Activated CD8-positive, alpha-beta T cell treated with anti-CD3 and anti-CD28 coated beads for 36 hours (primary cell): Measurements from ENCODE around the gene IL24. TPM values are rescaled to one million over a fixed set of nuclear protein-coding genes. Genes with fewer than 3 reads are reported as not detected.

Source experiments
- ATAC-seq: fragments of 200-7000 bp; cut with Tn5 transposase; one replicate; pipeline ENCODE4 v1.10.0; 2021; ENCODE audit warnings: mild to moderate bottlenecking, moderate library complexity
- CTCF ChIA-PET: fragments of 350-600 bp; sonication (Branson Sonifier 250); formaldehyde crosslinking; loops from one replicate; lab custom pipeline; 2021; ENCODE audit warnings: antibody characterized with exemption; lab: Charles Lee
- POLR2A ChIA-PET: fragments of 350-600 bp; sonication (Branson Sonifier 250); formaldehyde crosslinking; loops from one replicate; lab custom pipeline; 2021; ENCODE audit warnings: antibody characterized with exemption; lab: Charles Lee
- DNase-seq: peaks from one replicate; pipeline ENCODE4 v3.0.0-alpha.2; 2020
- H3K27ac Mint-ChIP-seq: one replicate; pipeline ENCODE4 v1.8.0; 2021; ENCODE audit warnings: mild to moderate bottlenecking, mixed read lengths
- H3K27me3 Mint-ChIP-seq: one replicate; pipeline ENCODE4 v1.8.0; 2021; ENCODE audit warnings: mixed read lengths
- H3K36me3 Mint-ChIP-seq: one replicate; pipeline ENCODE4 v1.8.0; 2021; ENCODE audit warnings: low read depth, mixed read lengths
- H3K4me1 Mint-ChIP-seq: one replicate; pipeline ENCODE4 v1.8.0; 2021; ENCODE audit warnings: low read depth, mixed read lengths
- H3K4me3 Mint-ChIP-seq: one replicate; pipeline ENCODE4 v1.8.0; 2021; ENCODE audit warnings: mild to moderate bottlenecking, moderate library complexity, mixed read lengths
- H3K9me3 Mint-ChIP-seq: one replicate; pipeline ENCODE4 v1.8.0; 2021; ENCODE audit warnings: mixed read lengths
- CTCF ChIP-seq: fragments of 200-600 bp; IDR thresholded peaks from one replicate; pipeline ENCODE4 v1.8.0; 2022; ENCODE audit warnings: antibody characterized with exemption, mild to moderate bottlenecking
- intact Hi-C: fragments of 100-400 bp; cut with micrococcal nuclease; formaldehyde crosslinking; loops from one replicate; pipeline ENCODE4 v1.10.0; 2022
- total RNA-seq, 2 experiments: library from RNA; stranded (reverse); gene quantifications; one replicate each; pipeline ENCODE4 v1.2.3, GENCODE V29; 2021

The IL24 gene
- total RNA-seq, 2 experiments from 2014 or later: 0.54 to 0.81 TPM

DNA sequence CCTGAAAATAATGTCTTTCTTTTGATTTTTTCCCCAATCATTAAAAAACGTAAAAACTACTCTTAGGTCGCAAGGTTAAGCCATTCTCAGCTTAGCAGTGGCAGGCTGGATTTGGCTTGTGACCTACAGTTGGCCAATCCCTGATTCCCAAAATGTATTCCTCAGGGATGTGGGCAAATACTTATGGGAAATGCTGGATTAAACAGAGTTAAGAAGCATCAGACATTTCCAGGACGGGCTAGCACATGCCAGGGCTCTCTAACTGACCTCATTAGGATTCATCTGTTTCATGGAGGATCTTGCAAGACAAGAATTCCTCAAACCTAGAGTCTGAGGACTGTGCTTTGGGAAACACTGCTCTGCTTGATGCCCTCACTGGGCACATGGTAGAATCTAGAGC is 982 bp upstream of the IL24 start:
- TF ChIP-seq CTCF: no peak
- CTCF ChIA-PET: interaction anchor here (1.1 to 4.2 kb wide), 10 partner anchors 9 to 86 kb away, joined by 3 to 31 read pairs (median 4); partner anchors contain the start of gene IL20
- Mint-ChIP-seq H3K9me3 (no peaks in the 10 kb centered on the region), H3K4me3 (no peak overlapping the region), H3K4me1 (peaks cover 66% of the 10 kb centered on the region), H3K27me3 (no peaks in the 10 kb centered on the region), H3K36me3 (no peaks in the 10 kb centered on the region), H3K27ac (peak overlapping the region; percentile 72)
- intact Hi-C loops: no loop called here
- no peak for DNase-seq
- POLR2A ChIA-PET: interaction anchor here (0.6 to 3.3 kb wide), 5 partner anchors 10 to 72 kb away, joined by 3 to 21 read pairs (median 4); no protein-coding TSS in a partner anchor
- no peak for ATAC-seq

DNA sequence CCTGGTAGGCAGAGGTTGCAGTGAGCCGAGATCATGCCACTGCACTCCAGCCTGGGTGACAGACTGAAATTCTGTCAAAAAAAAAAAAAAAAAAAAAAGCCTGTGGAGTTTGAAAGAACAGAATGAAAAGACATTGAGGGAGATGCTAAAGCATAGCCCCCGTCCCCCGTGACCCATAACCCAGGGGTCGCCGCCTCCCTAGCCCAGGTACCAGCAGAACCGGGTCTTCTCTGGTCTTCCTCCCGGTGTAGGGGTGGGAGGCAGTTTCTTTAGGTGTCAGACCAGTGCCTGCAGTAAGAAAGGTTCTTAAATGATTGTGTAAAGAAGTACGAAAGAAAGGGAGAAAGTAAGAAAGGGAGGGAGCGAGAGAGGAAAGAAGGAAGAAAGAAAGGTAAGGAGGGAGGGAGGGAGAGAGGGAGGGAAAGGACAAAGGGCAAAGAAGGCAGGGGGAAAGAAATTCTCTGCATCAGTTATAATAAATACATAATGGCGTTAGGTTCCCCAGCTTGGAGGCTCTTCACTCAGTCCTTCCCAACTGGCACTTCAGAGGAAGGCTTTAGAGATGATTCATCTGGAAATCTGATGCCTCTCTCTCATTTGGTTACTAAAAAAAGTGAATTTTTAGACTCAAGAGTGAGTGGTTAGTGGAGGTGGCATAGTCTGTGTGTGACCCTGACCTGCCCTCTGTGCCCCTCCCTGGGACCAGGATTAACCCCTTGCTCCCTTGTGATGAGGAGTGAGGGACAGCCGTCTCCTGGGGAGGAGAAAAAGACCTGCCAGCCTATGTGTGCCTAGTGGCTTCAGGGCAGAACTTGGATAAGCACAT is 1.1 kb downstream of the IL24 start:
- Mint-ChIP-seq H3K36me3 (peaks cover 5% of the 10 kb centered on the region), H3K4me3 (no peak overlapping the region), H3K27me3 (no peaks in the 10 kb centered on the region), H3K9me3 (no peaks in the 10 kb centered on the region), H3K4me1 (peaks cover 71% of the 10 kb centered on the region), H3K27ac (peak overlapping the region; percentile 40)
- no peak for ATAC-seq
- ChIA-PET POLR2A (interaction anchor here (1.1 to 3.3 kb wide), 6 partner anchors 8 to 80 kb away, joined by 3 to 21 read pairs (median 4); no protein-coding TSS in a partner anchor), CTCF (interaction anchor here (0.8 to 4.2 kb wide), 6 partner anchors 7 to 90 kb away, joined by 3 to 31 read pairs (median 3); partner anchors contain the start of gene IL20)
- intact Hi-C loops: no loop called here
- TF ChIP-seq CTCF: no peak
- DNase-seq: no peak

DNA sequence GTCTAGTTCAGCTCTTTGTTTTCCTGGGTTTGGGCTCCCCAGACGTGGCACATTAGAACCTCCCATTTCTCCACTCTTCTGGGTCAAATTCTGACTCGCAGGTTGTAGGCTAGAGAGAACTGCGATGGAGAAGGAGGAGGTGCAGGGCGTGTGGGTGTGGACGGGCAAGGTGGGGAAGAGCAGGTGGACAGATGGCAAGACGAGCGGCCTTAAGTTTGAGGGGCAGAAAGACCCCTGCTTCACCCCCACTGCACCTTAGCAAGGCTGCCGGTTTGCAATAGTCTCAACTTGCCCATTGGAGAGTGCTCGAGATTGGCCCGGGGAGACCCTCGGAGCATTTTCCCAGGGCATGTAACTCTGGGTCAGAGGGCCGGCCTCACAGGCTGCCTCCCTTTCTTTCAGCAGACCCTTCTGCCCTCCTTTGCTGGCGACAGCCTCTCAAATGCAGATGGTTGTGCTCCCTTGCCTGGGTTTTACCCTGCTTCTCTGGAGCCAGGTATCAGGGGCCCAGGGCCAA is 1.7 kb downstream of the IL24 start:
- CTCF ChIA-PET: interaction anchor here (0.9 to 4.8 kb wide), 5 partner anchors 14 to 34 kb away, joined by 3 to 32 read pairs (median 6); partner anchors contain the start of gene IL20
- Mint-ChIP-seq H3K36me3 (peaks cover 12% of the 10 kb centered on the region), H3K9me3 (no peaks in the 10 kb centered on the region), H3K27me3 (no peaks in the 10 kb centered on the region), H3K4me1 (peaks cover 71% of the 10 kb centered on the region), H3K27ac (peak overlapping the region; percentile 40), H3K4me3 (no peak overlapping the region)
- no peak for TF ChIP-seq CTCF
- intact Hi-C loops: no loop called here
- DNase-seq (no peak), ATAC-seq (no peak)
- POLR2A ChIA-PET: interaction anchor here (1.1 kb wide), 1 partner anchor 58 kb away, joined by 3 read pairs; no protein-coding TSS in a partner anchor

DNA sequence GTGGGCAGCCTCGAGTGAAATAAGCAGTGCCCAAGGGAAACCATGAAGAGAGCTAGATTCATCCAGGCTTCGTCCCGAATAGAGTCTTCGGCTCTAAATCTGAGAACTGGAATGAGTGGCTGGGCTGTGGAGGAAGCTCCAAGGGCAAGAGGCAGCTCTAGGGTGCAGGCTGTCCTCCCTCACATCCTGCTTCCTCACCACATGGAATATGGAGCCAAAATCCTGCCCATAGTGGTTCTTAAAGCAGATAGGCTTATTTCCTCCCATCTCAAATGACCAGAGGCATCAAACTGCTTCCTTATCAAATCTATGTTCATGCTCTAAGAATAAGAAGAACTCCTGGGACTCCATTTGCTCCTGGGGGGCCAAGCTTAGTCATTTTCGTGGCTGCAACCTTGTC is 2.5 kb downstream of the IL24 start:
- Mint-ChIP-seq H3K27me3 (no peaks in the 10 kb centered on the region), H3K27ac (no peak overlapping the region), H3K4me3 (no peak overlapping the region), H3K4me1 (peaks cover 74% of the 10 kb centered on the region), H3K36me3 (peaks cover 20% of the 10 kb centered on the region), H3K9me3 (no peaks in the 10 kb centered on the region)
- ChIA-PET CTCF (interaction anchor here (0.9 to 4.8 kb wide), 7 partner anchors 13 to 91 kb away, joined by 3 to 32 read pairs (median 4); partner anchors contain the start of gene IL20), POLR2A (interaction anchor here (1.1 kb wide), 1 partner anchor 59 kb away, joined by 3 read pairs; no protein-coding TSS in a partner anchor)
- TF ChIP-seq CTCF: no peak
- ATAC-seq (no peak), DNase-seq (no peak)
- intact Hi-C loops: no loop called here
